ENCODE measurements around the gene ADI1.

DNA sequence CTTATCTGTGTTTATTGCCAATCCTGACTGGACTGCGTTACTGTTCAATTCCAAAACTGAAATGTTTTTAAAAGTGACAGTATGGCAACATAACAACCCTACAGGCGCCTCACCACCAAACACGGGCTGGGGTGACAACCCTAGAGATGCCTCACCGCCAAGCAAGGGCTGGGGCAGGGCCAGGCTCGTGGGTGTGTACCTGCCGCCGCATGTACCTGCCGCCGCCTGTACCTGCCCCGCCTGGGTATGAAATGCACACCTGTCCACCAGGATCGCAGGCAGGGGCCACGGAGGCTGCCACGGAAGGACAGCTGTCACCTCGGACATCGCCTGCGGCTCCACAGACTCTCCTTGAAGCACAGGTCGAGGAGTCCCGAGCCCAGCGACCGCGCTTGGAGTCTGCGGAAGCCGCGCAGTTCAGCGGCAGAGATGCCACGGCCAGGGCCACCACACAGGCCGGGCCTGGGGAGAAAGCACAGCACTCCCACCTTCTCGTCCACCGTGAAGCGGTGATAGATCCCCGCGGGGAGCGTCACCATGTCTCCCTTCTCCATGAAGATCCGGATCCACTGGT lies 18.9 kb downstream of the ADI1 start:
- TF ChIP-seq EZH2phosphoT487 (IDR thresholded peaks at IDR 0.05; ENCODE audit: borderline replicate concordance, low read depth, low read length): no peak
- TF ChIP-seq, protein P1, sequence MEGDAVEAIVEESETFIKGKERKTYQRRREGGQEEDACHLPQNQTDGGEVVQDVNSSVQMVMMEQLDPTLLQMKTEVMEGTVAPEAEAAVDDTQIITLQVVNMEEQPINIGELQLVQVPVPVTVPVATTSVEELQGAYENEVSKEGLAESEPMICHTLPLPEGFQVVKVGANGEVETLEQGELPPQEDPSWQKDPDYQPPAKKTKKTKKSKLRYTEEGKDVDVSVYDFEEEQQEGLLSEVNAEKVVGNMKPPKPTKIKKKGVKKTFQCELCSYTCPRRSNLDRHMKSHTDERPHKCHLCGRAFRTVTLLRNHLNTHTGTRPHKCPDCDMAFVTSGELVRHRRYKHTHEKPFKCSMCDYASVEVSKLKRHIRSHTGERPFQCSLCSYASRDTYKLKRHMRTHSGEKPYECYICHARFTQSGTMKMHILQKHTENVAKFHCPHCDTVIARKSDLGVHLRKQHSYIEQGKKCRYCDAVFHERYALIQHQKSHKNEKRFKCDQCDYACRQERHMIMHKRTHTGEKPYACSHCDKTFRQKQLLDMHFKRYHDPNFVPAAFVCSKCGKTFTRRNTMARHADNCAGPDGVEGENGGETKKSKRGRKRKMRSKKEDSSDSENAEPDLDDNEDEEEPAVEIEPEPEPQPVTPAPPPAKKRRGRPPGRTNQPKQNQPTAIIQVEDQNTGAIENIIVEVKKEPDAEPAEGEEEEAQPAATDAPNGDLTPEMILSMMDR (conservative IDR thresholded peaks at IDR 0.05; ENCODE audit: low read length): no peak
